K562 (cell line): ENCODE measurements around the gene IGF1R. TPM values are rescaled to one million over a fixed set of nuclear protein-coding genes. Genes with fewer than 3 reads are reported as not detected.

Experiments used
- ATAC-seq: fragments of 200-7000 bp; cut with Tn5 transposase; 3 replicates; pipeline ENCODE4 v1.9.1; 2020; ENCODE audit warnings: moderate library complexity
- BruUV-seq: library from RNA; stranded (reverse); fragments of 400-500 nt; replicated peaks from 2 replicates; lab custom pipeline; 2021; lab: Mats Ljungman, UMichigan
- CTCF ChIA-PET: fragments of 300-600 bp; formaldehyde crosslinking; extraction: SDS; loops from one replicate; lab custom pipeline; 2021; ENCODE audit warnings: low intra/inter-chr PET ratio; lab: Yijun Ruan, JAX
- POLR2A ChIA-PET: fragments of 300-600, 350-650 bp; sonication (Branson Sonifier 250); formaldehyde crosslinking; extraction: SDS; loops from one replicate; lab custom pipeline; 2021; ENCODE audit warnings: antibody characterized with exemption, inconsistent platforms; lab: Yijun Ruan, JAX
- DNase-seq, 4 experiments: peaks; one replicate each; pipeline versions ENCODE4 v3.0.0 to v3.0.0-alpha.2; 2011 to 2018; ENCODE audit warnings: low spot score in 3 of 4, mixed read lengths in 3 of 4; ENCODE audit errors: extremely low read depth in 1 of 4
- FAIRE-seq: peaks from 2 replicates; lab custom pipeline; 2011; peaks lifted over from hg19 to GRCh38; lab: Jason Lieb, UNC
- H2AFZ ChIP-seq: 2 replicates; pipeline ENCODE4 v1.6.0; 2011; ENCODE audit warnings: low read depth, low read length, control low read depth, inconsistent platforms
- H3K27ac ChIP-seq: fragments of 200-600 bp; 3 replicates; pipeline ENCODE4 v1.8.0; 2011; ENCODE audit warnings: low read depth, mild to moderate bottlenecking, control low read depth, inconsistent platforms, low read length, moderate library complexity, mixed read lengths; ENCODE audit errors: extremely low read depth
- H3K27me3 ChIP-seq, 2 experiments: fragments of 300-600 bp in 1 of 2; 2 replicates in 1 of 2; 3 replicates in 1 of 2; pipeline versions ENCODE4 v1.6.0 to v1.8.0; 2011; ENCODE audit warnings: inconsistent platforms in 2 of 2, low read length in 2 of 2, mild to moderate bottlenecking in 1 of 2, mixed read lengths in 1 of 2, moderate library complexity in 1 of 2; ENCODE audit not compliant: control insufficient read depth in 2 of 2, insufficient read depth in 2 of 2
- H3K36me3 ChIP-seq: fragments of 300-600 bp; 3 replicates; pipeline ENCODE4 v1.8.0; 2011; ENCODE audit warnings: mild to moderate bottlenecking, low read length, inconsistent platforms; ENCODE audit not compliant: control insufficient read depth, insufficient read depth
- H3K4me1 ChIP-seq, 2 experiments: fragments of 200-600 bp in 1 of 2; replicated peaks in 1 of 2; 2 replicates in 1 of 2; 3 replicates in 1 of 2; pipeline versions ENCODE4 v1.5.1 to v1.8.0; 2011; ENCODE audit warnings: inconsistent platforms in 2 of 2, low read length in 2 of 2, mild to moderate bottlenecking in 1 of 2, mixed read lengths in 1 of 2, moderate library complexity in 1 of 2; ENCODE audit not compliant: control insufficient read depth in 2 of 2, insufficient read depth in 2 of 2
- H3K4me2 ChIP-seq: 2 replicates; pipeline ENCODE4 v1.6.1; 2011; ENCODE audit warnings: low read length, control low read depth, inconsistent platforms, mixed read lengths; ENCODE audit not compliant: insufficient read depth
- H3K4me3 ChIP-seq: fragments of 200-600 bp; sonication (generic), shearing (Covaris generic); 2 replicates; pipeline ENCODE4 v1.5.1; 2016; ENCODE audit warnings: control low read depth, inconsistent platforms
- H3K79me2 ChIP-seq: fragments of 200-600 bp; 3 replicates; pipeline ENCODE4 v1.8.0; 2011; ENCODE audit warnings: low read length, inconsistent platforms; ENCODE audit not compliant: control insufficient read depth, insufficient read depth
- H3K9ac ChIP-seq, 2 experiments: 2 replicates each; pipeline versions ENCODE4 v1.6.0 to v1.6.1; 2011; ENCODE audit warnings: low read depth in 2 of 2, low read length in 2 of 2, control low read depth in 1 of 2, inconsistent platforms in 1 of 2, mild to moderate bottlenecking in 1 of 2, mixed read lengths in 1 of 2; ENCODE audit not compliant: insufficient read depth in 1 of 2
- H3K9me1 ChIP-seq: one replicate; pipeline ENCODE4 v1.6.0; 2011; ENCODE audit warnings: inconsistent platforms, mild to moderate bottlenecking, low read length, moderate library complexity; ENCODE audit not compliant: control insufficient read depth, insufficient read depth
- H3K9me3 ChIP-seq: replicated peaks from 2 replicates; pipeline ENCODE4 v1.5.1; 2011; ENCODE audit warnings: low read depth, low read length, inconsistent platforms; ENCODE audit not compliant: control insufficient read depth, insufficient read depth
- H4K20me1 ChIP-seq: replicated peaks from 2 replicates; pipeline ENCODE4 v1.6.1; 2011; ENCODE audit warnings: low read length, inconsistent platforms, mixed read lengths; ENCODE audit not compliant: control insufficient read depth, insufficient read depth
- HLTF ChIP-seq: fragments of 450-650 bp; IDR thresholded peaks from 2 replicates; pipeline ENCODE4 v1.6.1; 2016
- XRCC5 ChIP-seq: fragments of 200-400 bp; formaldehyde crosslinking; IDR thresholded peaks from 2 replicates; pipeline ENCODE4 v1.6.1; 2017; ENCODE audit warnings: low read depth, mild to moderate bottlenecking, low read length
- WGBS: fragments of 100-300 bp; shearing (Covaris generic); methylation state at CpG from one replicate; pipeline ENCODE4 v1.1.6; 2016; ENCODE audit warnings: low coverage, mixed read lengths; ENCODE audit not compliant: insufficient coverage; ENCODE audit errors: missing lambda C conversion rate; 5-methylcytosine and 5-hydroxymethylcytosine counted together
- in situ Hi-C: fragments of 300-500 bp; cut with MboI; formaldehyde crosslinking; loops from 4 replicates; pipeline ENCODE4 v1.15.0; 2018; ENCODE audit warnings: inconsistent platforms, mixed read lengths
- intact Hi-C: fragments of 100-400 bp; cut with micrococcal nuclease; formaldehyde crosslinking; loops from 2 replicates; pipeline ENCODE4 v1.14.2; 2022
- polyA plus RNA-seq, 8 experiments: library from polyadenylated mRNA; depleted of rRNA in 4 of 8; stranded (reverse) in 5 of 8; unstranded in 3 of 8; fragments of >200 nt; fragmentation: Nextera tagmentation in 2 of 8; fragmentation: Illumina TruSeq in 1 of 8; extraction: Ambion mirVana in 2 of 8; extraction: Trizol in 1 of 8; gene quantifications; 2 replicates each; pipeline versions ENCODE4 v1.2.1 to v1.2.3, GENCODE V29; 2011 to 2014; ENCODE audit warnings: inconsistent platforms in 1 of 8, missing spikeins in 1 of 8
- total RNA-seq, 7 experiments: library from RNA; depleted of rRNA in 6 of 7; stranded (reverse); fragments of >200 nt in 6 of 7; fragmentation: Illumina TruSeq in 2 of 7; extraction: Trizol in 2 of 7; gene quantifications; 2 replicates each; pipeline versions ENCODE4 v1.2.1 to v1.2.3, GENCODE V29; 2011 to 2021; ENCODE audit warnings: low replicate concordance in 1 of 7
- TF ChIP-seq, protein P1 (sequence below): fragments of 450-650 bp; IDR thresholded peaks from 2 replicates; pipeline ENCODE4 v1.6.1; 2016; ENCODE audit warnings: mild to moderate bottlenecking
- TF ChIP-seq, protein P2 (sequence below): sonication (generic); formaldehyde crosslinking; IDR thresholded peaks from 2 replicates; pipeline ENCODE4 v1.8.0; 2022; ENCODE audit warnings: missing genetic modification reagents, mild to moderate bottlenecking, moderate library complexity, borderline replicate concordance
- TF ChIP-seq, protein P3 (sequence below), 3 experiments: fragments of 200-800 bp in 1 of 3; fragments of 250-450 bp in 1 of 3; fragments of 450-650 bp in 1 of 3; sonication (Bioruptor Pico) in 1 of 3; sonication (Bioruptor generic) in 1 of 3; formaldehyde crosslinking in 1 of 3; IDR thresholded peaks; 2 replicates each; pipeline versions ENCODE4 v1.6.1 to v1.8.0; 2016 to 2022; ENCODE audit warnings: mild to moderate bottlenecking in 2 of 3, missing genetic modification characterization in 2 of 3, missing compliant biosample characterization in 1 of 3, moderate library complexity in 1 of 3
- TF ChIP-seq, protein P4 (sequence below): sonication (generic); formaldehyde crosslinking; IDR thresholded peaks from 2 replicates; pipeline ENCODE4 v1.8.1; 2023; ENCODE audit warnings: mild to moderate bottlenecking, missing genetic modification reagents, moderate library complexity
- TF ChIP-seq, protein P5 (sequence below): fragments of 250-450 bp; sonication (Bioruptor Pico); IDR thresholded peaks from 2 replicates; pipeline ENCODE4 v1.5.0; 2020; ENCODE audit warnings: mild to moderate bottlenecking
- TF ChIP-seq, protein P6 (sequence below): fragments of 250-450 bp; sonication (Bioruptor Pico); IDR thresholded peaks from 2 replicates; pipeline ENCODE4 v1.4.0; 2020; ENCODE audit warnings: mild to moderate bottlenecking, moderate library complexity

Gene IGF1R
- total and polyA plus RNA-seq, 9 of the 15 experiments (the other 6 are each of a cell fraction or from before 2014, with no cell fraction given): 0.35 to 8.0 (median 1.6) TPM

DNA sequence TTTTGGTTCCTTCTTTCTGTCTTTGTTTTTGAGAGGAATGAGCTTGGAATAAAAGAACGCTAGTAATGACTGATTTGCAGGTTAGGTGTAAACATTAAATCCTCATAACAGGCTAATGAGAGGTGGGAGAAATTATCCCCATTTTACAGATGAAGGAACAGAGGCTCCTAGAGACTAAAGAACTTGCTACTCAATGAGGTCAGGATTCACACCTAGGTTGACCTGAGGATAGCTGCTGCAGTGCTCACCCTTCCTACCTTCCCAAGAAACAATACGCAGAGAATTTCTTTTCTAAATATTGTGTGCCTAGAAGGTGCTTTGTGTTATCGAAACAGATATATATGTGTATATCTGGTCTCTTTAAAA is 106.3 kb downstream of the IGF1R start (continued):
- TF ChIP-seq, protein P1, sequence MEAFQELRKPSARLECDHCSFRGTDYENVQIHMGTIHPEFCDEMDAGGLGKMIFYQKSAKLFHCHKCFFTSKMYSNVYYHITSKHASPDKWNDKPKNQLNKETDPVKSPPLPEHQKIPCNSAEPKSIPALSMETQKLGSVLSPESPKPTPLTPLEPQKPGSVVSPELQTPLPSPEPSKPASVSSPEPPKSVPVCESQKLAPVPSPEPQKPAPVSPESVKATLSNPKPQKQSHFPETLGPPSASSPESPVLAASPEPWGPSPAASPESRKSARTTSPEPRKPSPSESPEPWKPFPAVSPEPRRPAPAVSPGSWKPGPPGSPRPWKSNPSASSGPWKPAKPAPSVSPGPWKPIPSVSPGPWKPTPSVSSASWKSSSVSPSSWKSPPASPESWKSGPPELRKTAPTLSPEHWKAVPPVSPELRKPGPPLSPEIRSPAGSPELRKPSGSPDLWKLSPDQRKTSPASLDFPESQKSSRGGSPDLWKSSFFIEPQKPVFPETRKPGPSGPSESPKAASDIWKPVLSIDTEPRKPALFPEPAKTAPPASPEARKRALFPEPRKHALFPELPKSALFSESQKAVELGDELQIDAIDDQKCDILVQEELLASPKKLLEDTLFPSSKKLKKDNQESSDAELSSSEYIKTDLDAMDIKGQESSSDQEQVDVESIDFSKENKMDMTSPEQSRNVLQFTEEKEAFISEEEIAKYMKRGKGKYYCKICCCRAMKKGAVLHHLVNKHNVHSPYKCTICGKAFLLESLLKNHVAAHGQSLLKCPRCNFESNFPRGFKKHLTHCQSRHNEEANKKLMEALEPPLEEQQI: no peak
- no peak for TF ChIP-seq HLTF
- no peak for TF ChIP-seq XRCC5

DNA sequence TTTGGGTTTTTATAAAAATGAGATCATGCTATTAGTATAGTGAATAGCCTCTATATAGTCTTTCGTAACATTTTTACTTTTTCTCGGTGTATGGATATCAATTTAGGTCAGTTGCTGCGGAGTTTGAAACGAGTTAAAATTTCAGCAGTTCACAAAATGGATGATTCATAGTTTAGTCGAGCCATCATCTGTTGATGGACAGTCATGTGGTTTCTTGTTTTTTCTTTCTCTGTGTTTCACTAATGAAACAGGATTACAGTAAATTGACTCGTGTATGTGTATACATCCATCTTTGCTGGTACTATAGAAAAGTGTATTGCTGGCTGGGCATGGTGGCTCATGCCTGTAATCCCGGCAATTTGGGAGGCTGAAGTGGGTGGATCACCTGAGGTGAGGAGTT is 106.8 kb downstream of the IGF1R start:
- no peaks in the 10 kb centered on the region for H3K36me3 ChIP-seq
- no peak overlapping the region for H3K27ac ChIP-seq
- no peak for FAIRE-seq
- in situ Hi-C loops (no loop called here), intact Hi-C loops (no loop called here)
- ChIA-PET CTCF (no interaction called here), POLR2A (no interaction called here)
- H3K4me3 ChIP-seq: no peak overlapping the region
- no peak overlapping the region for H3K9ac ChIP-seq
- H3K27me3 ChIP-seq: peaks cover 2 to 13% of the 10 kb centered on the region in 2 experiments; a peak in 3 of 5 replicates
- ATAC-seq: no peak
- WGBS: 0% methylated on average over 7 of the region's 7 CpGs
- H3K4me1 ChIP-seq: no peaks in the 10 kb centered on the region
- BruUV-seq: no TSS peak
- no peaks in the 10 kb centered on the region for H3K9me1 ChIP-seq
- no peaks in the 10 kb centered on the region for H3K79me2 ChIP-seq
- peaks cover 6% of the 10 kb centered on the region; the same call in 1 of the 2 replicates for H4K20me1 ChIP-seq
- no peak overlapping the region for H2AFZ ChIP-seq
- no peaks in the 10 kb centered on the region for H3K9me3 ChIP-seq
- no peak overlapping the region for H3K4me2 ChIP-seq
- DNase-seq: no peak
- TF ChIP-seq, protein P2, sequence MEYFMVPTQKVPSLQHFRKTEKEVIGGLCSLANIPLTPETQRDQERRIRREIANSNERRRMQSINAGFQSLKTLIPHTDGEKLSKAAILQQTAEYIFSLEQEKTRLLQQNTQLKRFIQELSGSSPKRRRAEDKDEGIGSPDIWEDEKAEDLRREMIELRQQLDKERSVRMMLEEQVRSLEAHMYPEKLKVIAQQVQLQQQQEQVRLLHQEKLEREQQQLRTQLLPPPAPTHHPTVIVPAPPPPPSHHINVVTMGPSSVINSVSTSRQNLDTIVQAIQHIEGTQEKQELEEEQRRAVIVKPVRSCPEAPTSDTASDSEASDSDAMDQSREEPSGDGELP: no peak
- TF ChIP-seq, protein P3, sequence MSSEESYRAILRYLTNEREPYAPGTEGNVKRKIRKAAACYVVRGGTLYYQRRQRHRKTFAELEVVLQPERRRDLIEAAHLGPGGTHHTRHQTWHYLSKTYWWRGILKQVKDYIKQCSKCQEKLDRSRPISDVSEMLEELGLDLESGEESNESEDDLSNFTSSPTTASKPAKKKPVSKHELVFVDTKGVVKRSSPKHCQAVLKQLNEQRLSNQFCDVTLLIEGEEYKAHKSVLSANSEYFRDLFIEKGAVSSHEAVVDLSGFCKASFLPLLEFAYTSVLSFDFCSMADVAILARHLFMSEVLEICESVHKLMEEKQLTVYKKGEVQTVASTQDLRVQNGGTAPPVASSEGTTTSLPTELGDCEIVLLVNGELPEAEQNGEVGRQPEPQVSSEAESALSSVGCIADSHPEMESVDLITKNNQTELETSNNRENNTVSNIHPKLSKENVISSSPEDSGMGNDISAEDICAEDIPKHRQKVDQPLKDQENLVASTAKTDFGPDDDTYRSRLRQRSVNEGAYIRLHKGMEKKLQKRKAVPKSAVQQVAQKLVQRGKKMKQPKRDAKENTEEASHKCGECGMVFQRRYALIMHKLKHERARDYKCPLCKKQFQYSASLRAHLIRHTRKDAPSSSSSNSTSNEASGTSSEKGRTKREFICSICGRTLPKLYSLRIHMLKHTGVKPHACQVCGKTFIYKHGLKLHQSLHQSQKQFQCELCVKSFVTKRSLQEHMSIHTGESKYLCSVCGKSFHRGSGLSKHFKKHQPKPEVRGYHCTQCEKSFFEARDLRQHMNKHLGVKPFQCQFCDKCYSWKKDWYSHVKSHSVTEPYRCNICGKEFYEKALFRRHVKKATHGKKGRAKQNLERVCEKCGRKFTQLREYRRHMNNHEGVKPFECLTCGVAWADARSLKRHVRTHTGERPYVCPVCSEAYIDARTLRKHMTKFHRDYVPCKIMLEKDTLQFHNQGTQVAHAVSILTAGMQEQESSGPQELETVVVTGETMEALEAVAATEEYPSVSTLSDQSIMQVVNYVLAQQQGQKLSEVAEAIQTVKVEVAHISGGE (CRISPR knock-in tag; IDR thresholded peaks at IDR 0.05): no peak
- TF ChIP-seq, protein P4, sequence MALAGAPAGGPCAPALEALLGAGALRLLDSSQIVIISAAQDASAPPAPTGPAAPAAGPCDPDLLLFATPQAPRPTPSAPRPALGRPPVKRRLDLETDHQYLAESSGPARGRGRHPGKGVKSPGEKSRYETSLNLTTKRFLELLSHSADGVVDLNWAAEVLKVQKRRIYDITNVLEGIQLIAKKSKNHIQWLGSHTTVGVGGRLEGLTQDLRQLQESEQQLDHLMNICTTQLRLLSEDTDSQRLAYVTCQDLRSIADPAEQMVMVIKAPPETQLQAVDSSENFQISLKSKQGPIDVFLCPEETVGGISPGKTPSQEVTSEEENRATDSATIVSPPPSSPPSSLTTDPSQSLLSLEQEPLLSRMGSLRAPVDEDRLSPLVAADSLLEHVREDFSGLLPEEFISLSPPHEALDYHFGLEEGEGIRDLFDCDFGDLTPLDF (CRISPR knock-in tag): no peak
- TF ChIP-seq, protein P5, sequence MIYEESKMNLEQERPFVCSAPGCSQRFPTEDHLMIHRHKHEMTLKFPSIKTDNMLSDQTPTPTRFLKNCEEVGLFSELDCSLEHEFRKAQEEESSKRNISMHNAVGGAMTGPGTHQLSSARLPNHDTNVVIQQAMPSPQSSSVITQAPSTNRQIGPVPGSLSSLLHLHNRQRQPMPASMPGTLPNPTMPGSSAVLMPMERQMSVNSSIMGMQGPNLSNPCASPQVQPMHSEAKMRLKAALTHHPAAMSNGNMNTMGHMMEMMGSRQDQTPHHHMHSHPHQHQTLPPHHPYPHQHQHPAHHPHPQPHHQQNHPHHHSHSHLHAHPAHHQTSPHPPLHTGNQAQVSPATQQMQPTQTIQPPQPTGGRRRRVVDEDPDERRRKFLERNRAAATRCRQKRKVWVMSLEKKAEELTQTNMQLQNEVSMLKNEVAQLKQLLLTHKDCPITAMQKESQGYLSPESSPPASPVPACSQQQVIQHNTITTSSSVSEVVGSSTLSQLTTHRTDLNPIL: no peak
- TF ChIP-seq, protein P6, sequence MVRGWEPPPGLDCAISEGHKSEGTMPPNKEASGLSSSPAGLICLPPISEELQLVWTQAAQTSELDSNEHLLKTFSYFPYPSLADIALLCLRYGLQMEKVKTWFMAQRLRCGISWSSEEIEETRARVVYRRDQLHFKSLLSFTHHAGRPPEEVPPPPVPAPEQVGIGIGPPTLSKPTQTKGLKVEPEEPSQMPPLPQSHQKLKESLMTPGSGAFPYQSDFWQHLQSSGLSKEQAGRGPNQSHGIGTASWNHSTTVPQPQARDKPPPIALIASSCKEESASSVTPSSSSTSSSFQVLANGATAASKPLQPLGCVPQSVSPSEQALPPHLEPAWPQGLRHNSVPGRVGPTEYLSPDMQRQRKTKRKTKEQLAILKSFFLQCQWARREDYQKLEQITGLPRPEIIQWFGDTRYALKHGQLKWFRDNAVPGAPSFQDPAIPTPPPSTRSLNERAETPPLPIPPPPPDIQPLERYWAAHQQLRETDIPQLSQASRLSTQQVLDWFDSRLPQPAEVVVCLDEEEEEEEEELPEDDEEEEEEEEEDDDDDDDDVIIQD (CRISPR knock-in tag): no peak
